Testis (tissue), 3 donors: ENCODE data around the gene KCNMB4. TPM values are rescaled to one million over a fixed set of nuclear protein-coding genes. Genes with fewer than 3 reads are reported as not detected.

Source experiments
- DNase-seq: peaks from one replicate; pipeline ENCODE4 v3.0.0-alpha.2; 2019
- H3K27ac ChIP-seq, 2 donors: fragments of 200-600 bp; sonication (generic); one replicate each; pipeline ENCODE4 v1.5.1; 2019
- H3K27me3 ChIP-seq: fragments of 200-600 bp; sonication (generic); one replicate; pipeline ENCODE4 v1.5.1; 2019
- H3K36me3 ChIP-seq: fragments of 200-600 bp; sonication (generic); one replicate; pipeline ENCODE4 v1.5.1; 2017; ENCODE audit warnings: low read depth; ENCODE audit errors: missing control alignments
- H3K4me1 ChIP-seq: fragments of 200-600 bp; sonication (generic); one replicate; pipeline ENCODE4 v1.5.1; 2019
- H3K4me3 ChIP-seq, 2 donors: fragments of 200-600 bp; sonication (generic); one replicate each; pipeline ENCODE4 v1.5.1; 2017 to 2019
- H3K9me3 ChIP-seq: fragments of 200-600 bp; sonication (generic); one replicate; pipeline ENCODE4 v1.5.1; 2017
- POLR2A ChIP-seq: fragments of 450-650 bp; IDR thresholded peaks from one replicate; pipeline ENCODE4 v1.6.1; 2017; ENCODE audit warnings: antibody characterized with exemption, mild to moderate bottlenecking, moderate library complexity
- WGBS, 2 donors: methylation state at CpG; one replicate each; pipeline ENCODE4 v1.1.5; 2018; 5-methylcytosine and 5-hydroxymethylcytosine counted together
- intact Hi-C: fragments of 100-400 bp; cut with DNase I; formaldehyde crosslinking; loops from one replicate; pipeline ENCODE4 v1.15.1; 2023; ENCODE audit warnings: low total_unique reads
- polyA plus RNA-seq: library from polyadenylated mRNA; stranded (reverse); fragments of 350-450 nt; fragmentation: Illumina TruSeq; extraction: RNeasy Lipid Tissue Mini Kit (QIAGEN cat#74804); gene quantifications from one replicate; pipeline ENCODE4 v1.2.3, GENCODE V29; 2014; ENCODE audit warnings: low read depth, low replicate concordance; ENCODE audit not compliant: insufficient read depth
- total RNA-seq, 2 donors: library from RNA; depleted of rRNA; stranded (reverse); fragments of >200 nt; gene quantifications; one replicate each; pipeline ENCODE4 v1.2.3, GENCODE V29; 2016
- TF ChIP-seq, protein P1 (sequence below), 3 experiments: fragments of 450-650 bp in 2 of 3; fragments of 200-600 bp in 1 of 3; sonication (generic) in 1 of 3; IDR thresholded peaks; one replicate each; pipeline ENCODE4 v1.5.1; 2016 to 2019; ENCODE audit warnings: antibody characterized with exemption in 3 of 3, mild to moderate bottlenecking in 2 of 3, moderate library complexity in 1 of 3

The KCNMB4 gene
- total and polyA plus RNA-seq, 3 donors from 2014 or later, result 3.5 to 8.8 (median 7.1) TPM

- TF ChIP-seq POLR2A, result no peak
- TF ChIP-seq, protein P1, sequence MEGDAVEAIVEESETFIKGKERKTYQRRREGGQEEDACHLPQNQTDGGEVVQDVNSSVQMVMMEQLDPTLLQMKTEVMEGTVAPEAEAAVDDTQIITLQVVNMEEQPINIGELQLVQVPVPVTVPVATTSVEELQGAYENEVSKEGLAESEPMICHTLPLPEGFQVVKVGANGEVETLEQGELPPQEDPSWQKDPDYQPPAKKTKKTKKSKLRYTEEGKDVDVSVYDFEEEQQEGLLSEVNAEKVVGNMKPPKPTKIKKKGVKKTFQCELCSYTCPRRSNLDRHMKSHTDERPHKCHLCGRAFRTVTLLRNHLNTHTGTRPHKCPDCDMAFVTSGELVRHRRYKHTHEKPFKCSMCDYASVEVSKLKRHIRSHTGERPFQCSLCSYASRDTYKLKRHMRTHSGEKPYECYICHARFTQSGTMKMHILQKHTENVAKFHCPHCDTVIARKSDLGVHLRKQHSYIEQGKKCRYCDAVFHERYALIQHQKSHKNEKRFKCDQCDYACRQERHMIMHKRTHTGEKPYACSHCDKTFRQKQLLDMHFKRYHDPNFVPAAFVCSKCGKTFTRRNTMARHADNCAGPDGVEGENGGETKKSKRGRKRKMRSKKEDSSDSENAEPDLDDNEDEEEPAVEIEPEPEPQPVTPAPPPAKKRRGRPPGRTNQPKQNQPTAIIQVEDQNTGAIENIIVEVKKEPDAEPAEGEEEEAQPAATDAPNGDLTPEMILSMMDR (IDR thresholded peaks at IDR 0.05), result no peak
- H3K36me3 ChIP-seq, result no peaks in the 10 kb centered on the region
- H3K4me3 ChIP-seq, result no peak overlapping the region
- no peak overlapping the region for H3K27ac ChIP-seq
- H3K27me3 ChIP-seq, result no peaks in the 10 kb centered on the region
- no peak for DNase-seq
- no peaks in the 10 kb centered on the region for H3K9me3 ChIP-seq
- H3K4me1 ChIP-seq, result no peaks in the 10 kb centered on the region
- intact Hi-C loops, result no loop called here
These were observed 31.9 kb downstream of the KCNMB4 start for GRCh38 chr12:70398002-70398401.

DNA sequence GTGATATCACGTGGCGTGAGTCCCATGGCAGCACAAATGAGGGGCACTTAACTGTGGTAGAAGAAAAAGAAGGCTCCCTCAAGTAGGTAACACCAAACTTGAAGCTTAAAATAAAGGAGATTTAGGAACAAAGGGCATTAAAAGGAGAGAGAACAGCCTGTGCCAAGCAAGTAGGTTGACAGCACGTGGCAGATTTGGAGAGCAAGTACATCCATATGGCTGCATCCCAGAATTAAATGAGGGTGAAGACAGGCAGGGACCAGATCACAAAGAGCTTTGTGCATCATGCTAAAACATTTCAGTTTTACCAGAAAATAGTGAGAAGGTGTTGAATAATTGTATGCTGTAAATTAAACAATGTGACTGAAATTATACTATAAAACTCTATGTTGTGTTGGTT, 32.8 kb downstream of the KCNMB4 start:
- DNase-seq, result no peak
- Histone ChIP-seq H3K27ac (no peak overlapping the region), H3K27me3 (no peaks in the 10 kb centered on the region), H3K4me3 (no peak overlapping the region), H3K36me3 (no peaks in the 10 kb centered on the region), H3K9me3 (no peaks in the 10 kb centered on the region), H3K4me1 (no peaks in the 10 kb centered on the region)
- intact Hi-C loops, result no loop called here
- WGBS, 2 donors, result 79 to 80% methylated on average over 3 of the region's 3 CpGs
- no peak for TF ChIP-seq POLR2A
- TF ChIP-seq, protein P1 (IDR thresholded peaks at IDR 0.05), result no peak

DNA sequence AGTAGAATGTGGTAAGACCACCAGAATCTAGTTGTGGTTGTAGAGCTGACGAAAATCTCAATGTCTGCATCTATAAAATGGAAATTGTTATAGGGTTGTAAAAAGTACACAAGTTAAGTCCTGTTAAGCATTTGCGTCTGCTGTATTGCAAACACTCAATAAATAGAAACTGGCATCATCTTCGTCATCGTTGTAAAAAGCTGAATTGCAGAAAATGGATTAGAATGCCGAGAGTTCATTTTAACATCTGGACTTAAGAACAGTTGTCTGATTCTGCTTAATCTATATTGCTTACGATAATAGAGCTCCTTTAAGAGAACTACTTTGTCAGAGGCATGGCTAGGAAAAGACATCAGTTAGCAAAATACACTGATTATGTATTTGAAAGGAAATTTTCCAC, 33.2 kb downstream of the KCNMB4 start:
- no peak for TF ChIP-seq POLR2A
- TF ChIP-seq, protein P1 (IDR thresholded peaks at IDR 0.05), result no peak
- no peaks in the 10 kb centered on the region for H3K9me3 ChIP-seq
- no peaks in the 10 kb centered on the region for H3K36me3 ChIP-seq
- H3K4me1 ChIP-seq, result no peaks in the 10 kb centered on the region
- no peak overlapping the region for H3K27ac ChIP-seq
- no peak overlapping the region for H3K4me3 ChIP-seq
- DNase-seq, result no peak
- no peaks in the 10 kb centered on the region for H3K27me3 ChIP-seq
- intact Hi-C loops, result no loop called here
- WGBS, 2 donors, result 81 to 96% methylated on average over 6 of the region's 6 CpGs

GRCh38 chr12:70400124-70400523, 34.0 kb downstream of the KCNMB4 start:
- DNase-seq, result no peak
- TF ChIP-seq POLR2A, result no peak
- TF ChIP-seq, protein P1 (IDR thresholded peaks at IDR 0.05), result no peak
- 69 to 72% methylated on average over 3 of the region's 3 CpGs for WGBS, 2 donors

DNA sequence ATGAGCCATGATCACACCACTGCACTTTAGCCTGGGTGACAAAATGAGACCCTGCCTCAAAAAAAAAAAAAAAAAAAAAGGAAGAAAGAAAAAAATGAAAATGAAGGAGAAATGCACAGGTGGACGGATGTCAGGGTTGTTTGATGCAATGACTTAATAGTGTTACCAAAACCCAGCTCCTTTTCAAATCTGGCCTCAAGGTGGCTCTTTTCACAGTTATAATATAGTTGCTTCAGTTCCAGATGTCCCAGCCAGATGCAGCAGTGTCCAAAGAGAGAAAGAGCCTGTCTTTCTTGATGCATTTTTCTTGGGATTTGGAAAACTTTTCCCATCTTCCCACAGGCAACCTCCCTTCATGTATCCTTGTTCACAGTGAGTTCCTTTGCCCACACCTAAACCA, 36.5 kb downstream of the KCNMB4 start:
- TF ChIP-seq, protein P1 (IDR thresholded peaks at IDR 0.05), result no peak
- TF ChIP-seq POLR2A, result no peak
- intact Hi-C loops, result no loop called here
- Histone ChIP-seq H3K36me3 (no peaks in the 10 kb centered on the region), H3K4me1 (no peaks in the 10 kb centered on the region), H3K27me3 (no peaks in the 10 kb centered on the region), H3K27ac (no peak overlapping the region), H3K9me3 (no peaks in the 10 kb centered on the region), H3K4me3 (no peak overlapping the region)
- 89 to 95% methylated on average over 1 of the region's 1 CpG for WGBS, 2 donors
- no peak for DNase-seq

More at GRCh38 chr12:70400124-70400523, 34.0 kb downstream of the KCNMB4 start:
- no peaks in the 10 kb centered on the region for H3K27me3 ChIP-seq
- no peak overlapping the region for H3K4me3 ChIP-seq
- H3K27ac ChIP-seq, result no peak overlapping the region
- H3K4me1 ChIP-seq, result no peaks in the 10 kb centered on the region
- intact Hi-C loops, result no loop called here
- H3K9me3 ChIP-seq, result no peaks in the 10 kb centered on the region
- no peaks in the 10 kb centered on the region for H3K36me3 ChIP-seq
